Activated naive CD8-positive, alpha-beta T cell treated with anti-CD3 and anti-CD28 coated beads for 36 hours (primary cell): ENCODE results near the gene TAS2R4. TPM values are rescaled to one million over a fixed set of nuclear protein-coding genes. Genes with fewer than 3 reads are reported as not detected.
"Not testable (repeated sequence)": the region's sequence is repeated elsewhere in the genome, so short reads cannot be mapped to it uniquely, and the experiment has no call there.

ENCODE experiments used
- DNase-seq: peaks from one replicate; pipeline ENCODE4 v3.0.0; 2021
- H3K27ac Mint-ChIP-seq: one replicate; pipeline ENCODE4 v1.8.0; 2022; ENCODE audit warnings: mild to moderate bottlenecking, moderate library complexity, mixed read lengths
- H3K27me3 Mint-ChIP-seq: one replicate; pipeline ENCODE4 v1.8.0; 2022; ENCODE audit warnings: mild to moderate bottlenecking, mixed read lengths
- H3K36me3 Mint-ChIP-seq: one replicate; pipeline ENCODE4 v1.8.0; 2021; ENCODE audit warnings: mild to moderate bottlenecking, mixed read lengths
- H3K4me1 Mint-ChIP-seq: one replicate; pipeline ENCODE4 v1.8.0; 2021; ENCODE audit warnings: mixed read lengths
- H3K4me3 Mint-ChIP-seq: one replicate; pipeline ENCODE4 v1.8.0; 2022; ENCODE audit warnings: mild to moderate bottlenecking, moderate library complexity, mixed read lengths
- H3K9me3 Mint-ChIP-seq: one replicate; pipeline ENCODE4 v1.8.0; 2022; ENCODE audit warnings: mixed read lengths
- total RNA-seq, 2 experiments: library from RNA; stranded (reverse); gene quantifications; one replicate each; pipeline ENCODE4 v1.2.3, GENCODE V29; 2021

TAS2R4 gene
- total RNA-seq, result under 1 TPM; 0.27 to 0.28 TPM

DNA sequence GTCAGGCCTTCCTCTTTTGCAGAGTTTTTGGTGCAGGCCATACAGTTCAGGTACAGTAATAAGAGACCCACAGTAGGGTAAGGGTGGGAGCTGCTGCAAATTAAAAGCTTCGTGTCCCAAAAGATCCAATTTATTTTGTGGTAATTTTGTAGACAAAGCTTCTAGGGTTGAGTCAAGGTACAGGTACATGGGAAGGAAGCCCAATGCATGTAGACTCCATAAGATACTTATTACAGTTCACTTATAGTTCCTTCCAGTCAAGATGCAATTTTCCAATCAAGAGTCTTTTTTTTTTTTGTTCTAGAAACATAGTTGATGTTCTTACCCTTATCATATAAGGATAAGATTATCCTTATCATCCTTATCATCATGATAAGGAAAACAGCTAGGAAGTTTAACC lies at the start of gene TAS2R4:
TSS of gene TAS2R4 (plus strand) at position 301 of the 400 bp plus-strand sequence. CDS start 1,815 bp downstream, outside the sequence.
- Mint-ChIP-seq H3K27me3 (no peaks in the 10 kb centered on the region), H3K27ac (no peak within 1 kb of the TSS), H3K4me1 (no peaks in the 10 kb centered on the region), H3K36me3 (peaks cover 62% of the 10 kb centered on the region), H3K4me3 (no peak within 1 kb of the TSS), H3K9me3 (peaks cover 10% of the 10 kb centered on the region)
- no peak for DNase-seq

DNA sequence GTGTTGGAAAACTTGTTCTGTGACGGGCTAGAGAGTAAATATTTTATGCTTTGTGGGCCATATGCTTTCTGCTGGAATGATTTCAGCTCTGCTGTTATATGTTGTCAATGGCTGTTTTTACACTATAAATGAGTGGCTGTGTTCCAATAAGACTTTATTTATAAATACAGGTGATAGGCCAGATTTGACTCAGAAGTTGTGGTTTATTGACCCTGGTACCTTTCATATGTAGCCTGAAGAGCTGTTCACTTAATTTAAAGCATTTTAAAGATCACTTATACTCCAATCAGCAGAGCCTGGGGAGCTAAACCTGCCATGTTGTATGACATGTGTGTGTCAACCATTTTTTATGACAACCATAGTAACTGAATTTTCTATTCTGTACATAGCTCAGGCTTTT lies 47.5 kb upstream of the TAS2R4 start:
- no peaks in the 10 kb centered on the region for H3K4me1 Mint-ChIP-seq
- H3K9me3 Mint-ChIP-seq, result no peaks in the 10 kb centered on the region
- no peaks in the 10 kb centered on the region for H3K27me3 Mint-ChIP-seq
- H3K36me3 Mint-ChIP-seq, result no peaks in the 10 kb centered on the region
- no peak for DNase-seq
- H3K4me3 Mint-ChIP-seq, result no peak overlapping the region
- no peak overlapping the region for H3K27ac Mint-ChIP-seq

DNA sequence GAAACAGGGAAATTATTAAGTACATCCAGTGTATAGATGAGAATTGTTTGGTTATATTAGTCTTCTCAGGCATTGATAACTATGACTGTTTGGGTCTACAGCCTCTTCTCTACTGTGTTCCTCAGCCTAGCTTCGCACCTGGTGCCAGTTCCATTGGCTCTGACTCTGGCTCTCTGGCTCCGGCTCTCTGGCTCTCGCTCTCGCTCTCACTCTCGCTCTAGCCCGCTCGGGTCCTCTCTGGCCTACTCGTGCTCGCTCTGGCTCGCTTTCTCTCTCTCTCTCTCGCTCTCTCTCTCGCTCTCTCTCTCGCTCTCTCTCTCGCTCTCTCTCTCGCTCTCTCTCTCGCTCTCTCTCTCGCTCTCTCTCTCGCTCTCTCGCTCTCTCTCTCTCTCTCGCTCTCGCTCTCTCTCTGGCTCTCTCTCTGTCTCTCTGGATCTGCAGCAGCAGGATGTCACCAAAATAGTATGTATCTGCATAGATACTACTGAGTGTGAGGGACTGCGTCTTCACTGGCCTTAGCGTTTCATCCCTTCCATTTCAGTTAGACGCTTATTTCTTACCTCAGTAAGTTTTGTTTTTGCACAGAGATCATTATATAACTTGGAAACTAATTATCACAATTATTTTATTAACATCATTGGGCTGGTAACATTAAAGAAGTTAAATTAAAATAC lies 44.9 kb upstream of the TAS2R4 start:
- no peaks in the 10 kb centered on the region for H3K36me3 Mint-ChIP-seq
- no peaks in the 10 kb centered on the region for H3K9me3 Mint-ChIP-seq
- H3K4me1 Mint-ChIP-seq, result peaks cover 3% of the 10 kb centered on the region
- H3K4me3 Mint-ChIP-seq, result no peak overlapping the region
- H3K27ac Mint-ChIP-seq, result no peak overlapping the region
- H3K27me3 Mint-ChIP-seq, result no peaks in the 10 kb centered on the region
- DNase-seq, result no peak

DNA sequence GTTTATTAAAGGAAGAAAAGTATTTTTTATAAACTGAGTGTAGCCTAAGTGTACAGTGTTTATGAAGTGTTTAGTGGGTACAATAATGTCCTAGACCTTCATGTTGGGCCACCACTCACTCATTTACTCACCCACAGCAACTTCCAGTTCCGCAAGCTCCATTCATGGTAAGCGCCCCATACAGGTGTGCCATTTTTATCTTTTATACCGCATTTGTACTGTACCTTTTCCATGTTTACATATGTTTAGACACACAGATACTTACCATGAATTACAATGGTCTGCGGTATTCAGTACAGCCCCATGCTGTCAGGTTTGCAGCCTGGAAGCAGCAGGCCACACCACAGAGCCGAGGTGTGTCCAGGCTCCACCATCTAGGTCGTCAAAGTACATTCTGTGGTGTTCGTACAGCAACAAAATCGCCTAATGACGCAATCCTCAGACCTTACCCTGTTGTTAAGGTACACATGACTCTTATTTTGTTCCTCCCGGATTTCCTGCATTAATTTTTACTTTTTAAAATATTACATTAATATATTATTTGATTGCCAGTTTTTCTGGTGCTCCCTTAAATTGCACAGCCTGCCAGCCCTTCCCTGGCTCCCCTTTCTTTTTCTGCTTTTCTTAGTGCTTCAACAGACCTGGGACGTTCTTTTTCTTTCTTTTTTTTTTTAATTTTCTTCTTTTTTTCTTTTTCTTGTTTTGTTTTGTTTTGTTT lies 39.2 kb upstream of the TAS2R4 start:
- Mint-ChIP-seq H3K27me3 (no peaks in the 10 kb centered on the region), H3K9me3 (no peaks in the 10 kb centered on the region), H3K36me3 (peaks cover 29% of the 10 kb centered on the region), H3K4me1 (peaks cover 27% of the 10 kb centered on the region), H3K27ac (peak overlapping the region; percentile 98), H3K4me3 (peak overlapping the region; percentile 98)
- no peak for DNase-seq

DNA sequence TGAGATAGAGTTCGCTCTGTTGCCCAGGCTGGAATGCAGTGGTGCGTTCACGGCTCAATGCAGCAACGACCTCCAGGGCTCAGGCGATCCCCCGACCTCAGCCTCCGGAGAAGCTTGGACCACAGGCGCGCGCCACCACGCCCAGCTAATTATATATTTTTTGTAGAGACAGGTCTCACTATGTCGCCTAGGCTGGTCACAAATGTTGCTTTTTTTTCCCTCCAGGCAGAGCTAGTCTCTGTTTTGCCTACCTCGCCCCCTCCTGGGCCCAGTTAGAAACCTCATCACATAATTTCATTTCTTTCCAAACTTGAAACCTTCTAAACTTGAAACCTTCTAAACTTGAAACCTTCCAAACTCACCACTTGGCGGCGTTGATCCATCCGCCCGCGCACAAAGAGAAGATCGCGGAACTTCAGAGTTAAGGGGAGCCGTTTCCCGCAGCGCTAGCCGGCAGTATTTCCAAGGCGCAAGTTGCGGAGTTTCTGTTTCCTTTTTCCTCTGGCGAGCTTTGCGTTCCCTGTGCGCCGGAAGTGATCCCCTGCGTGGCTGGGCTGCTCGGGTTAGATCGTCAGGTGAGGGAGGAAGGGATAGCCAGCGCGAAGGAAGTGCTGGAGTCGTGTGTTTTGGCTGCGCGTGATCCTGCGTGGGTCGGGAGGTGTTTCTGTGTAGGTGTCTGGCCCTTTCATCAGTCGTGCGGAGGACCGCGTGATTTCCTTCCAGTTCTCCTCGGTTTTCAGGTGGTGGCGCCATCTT lies 38.5 kb upstream of the TAS2R4 start, which contains the start of gene SSBP1:
TSS of gene SSBP1 (plus strand) at position 523 of the 756 bp plus-strand sequence. CDS start 809 bp downstream, outside the sequence.
- peak within 1 kb of the TSS; percentile 98 for H3K4me3 Mint-ChIP-seq
- peaks cover 29% of the 10 kb centered on the region for H3K4me1 Mint-ChIP-seq
- no peaks in the 10 kb centered on the region for H3K27me3 Mint-ChIP-seq
- peak within 1 kb of the TSS; percentile 98 for H3K27ac Mint-ChIP-seq
- H3K9me3 Mint-ChIP-seq, result no peaks in the 10 kb centered on the region
- H3K36me3 Mint-ChIP-seq, result peaks cover 30% of the 10 kb centered on the region
- peak; percentile 90 for DNase-seq

DNA sequence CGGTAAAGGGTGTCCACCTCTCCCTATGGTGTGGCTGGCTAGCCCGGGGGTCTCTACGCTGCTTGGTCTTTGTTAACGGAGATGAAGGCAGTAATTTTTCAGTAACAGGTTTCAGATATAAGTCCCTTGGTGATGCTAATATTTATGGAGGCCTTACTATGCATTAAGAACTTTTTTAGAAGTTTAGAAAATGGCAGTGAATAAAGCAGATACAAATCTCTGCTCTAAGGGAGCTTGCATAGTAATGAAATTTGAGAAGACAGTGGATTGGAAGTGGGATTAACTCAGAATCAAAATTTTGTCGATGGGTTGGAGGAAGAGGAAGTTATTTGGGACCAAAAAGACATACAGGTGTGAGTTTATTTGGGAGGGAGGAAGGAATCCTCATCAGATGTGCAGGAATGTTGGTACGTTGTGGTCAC lies 37.9 kb upstream of the TAS2R4 start:
- Mint-ChIP-seq H3K27ac (peak overlapping the region; percentile 98), H3K4me3 (peak overlapping the region; percentile 98), H3K9me3 (no peaks in the 10 kb centered on the region), H3K27me3 (no peaks in the 10 kb centered on the region), H3K4me1 (peaks cover 29% of the 10 kb centered on the region), H3K36me3 (peaks cover 35% of the 10 kb centered on the region)
- no peak for DNase-seq

DNA sequence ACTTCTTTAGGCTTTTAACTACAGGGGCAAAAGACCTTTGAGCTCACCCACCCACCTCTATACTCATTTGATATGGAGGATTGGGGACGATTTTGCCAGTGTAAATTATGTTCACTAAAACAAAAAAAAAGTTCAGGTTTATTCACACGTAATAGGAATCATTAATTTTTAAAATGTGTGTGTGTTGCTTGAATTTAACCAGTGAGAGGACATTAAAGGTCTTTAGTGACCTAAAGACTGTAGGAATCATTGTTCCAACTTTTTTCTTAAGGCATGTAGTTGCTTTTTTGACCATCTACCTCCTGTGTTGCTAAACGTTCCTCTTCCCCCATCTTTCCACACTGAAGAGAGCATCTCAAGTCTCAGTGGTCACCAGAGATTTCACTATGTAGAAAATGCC lies 37.2 kb upstream of the TAS2R4 start:
- Mint-ChIP-seq H3K36me3 (peaks cover 40% of the 10 kb centered on the region), H3K9me3 (no peaks in the 10 kb centered on the region), H3K4me1 (peaks cover 31% of the 10 kb centered on the region), H3K4me3 (peak overlapping the region; percentile 98), H3K27me3 (no peaks in the 10 kb centered on the region), H3K27ac (peak overlapping the region; percentile 98)
- no peak for DNase-seq

- H3K27ac Mint-ChIP-seq, result peak overlapping the region; percentile 36
- no peaks in the 10 kb centered on the region for H3K27me3 Mint-ChIP-seq
- peaks cover 48% of the 10 kb centered on the region for H3K36me3 Mint-ChIP-seq
- peaks cover 26% of the 10 kb centered on the region for H3K4me1 Mint-ChIP-seq
- no peaks in the 10 kb centered on the region for H3K9me3 Mint-ChIP-seq
- no peak for DNase-seq
- H3K4me3 Mint-ChIP-seq, result no peak overlapping the region
These were observed 34.2 kb upstream of the TAS2R4 start for GRCh38 chr7:141742229-141742628.

GRCh38 chr7:141744131-141744530 lies 32.3 kb upstream of the TAS2R4 start:
- H3K4me1 Mint-ChIP-seq, result peaks cover 25% of the 10 kb centered on the region
- no peak for DNase-seq
- H3K27me3 Mint-ChIP-seq, result no peaks in the 10 kb centered on the region
- peaks cover 45% of the 10 kb centered on the region for H3K36me3 Mint-ChIP-seq
- no peak overlapping the region for H3K4me3 Mint-ChIP-seq
- H3K9me3 Mint-ChIP-seq, result no peaks in the 10 kb centered on the region
- no peak overlapping the region for H3K27ac Mint-ChIP-seq

DNA sequence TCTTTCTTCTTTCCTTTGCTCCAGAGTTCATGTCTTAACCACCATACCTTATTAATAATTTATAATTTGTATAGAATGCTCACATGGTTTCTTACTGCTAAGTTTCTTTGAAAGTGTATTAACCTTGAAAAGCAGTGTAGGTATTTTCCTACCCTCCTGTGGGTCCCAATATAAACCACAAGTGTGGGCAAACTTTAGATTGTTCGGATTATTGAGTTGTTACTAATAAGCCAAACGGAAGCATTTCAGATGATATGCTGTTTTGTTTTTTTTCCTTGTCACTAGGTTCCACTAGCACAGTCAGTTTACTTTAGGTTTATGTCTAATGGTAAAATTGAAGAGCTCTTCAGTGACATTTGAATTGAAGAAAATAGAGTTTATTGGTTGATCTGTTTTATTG lies 28.1 kb upstream of the TAS2R4 start:
- no peaks in the 10 kb centered on the region for H3K27me3 Mint-ChIP-seq
- H3K4me1 Mint-ChIP-seq, result peaks cover 5% of the 10 kb centered on the region
- no peak overlapping the region for H3K27ac Mint-ChIP-seq
- no peak for DNase-seq
- no peak overlapping the region for H3K4me3 Mint-ChIP-seq
- peaks cover 24% of the 10 kb centered on the region for H3K9me3 Mint-ChIP-seq
- peaks cover 60% of the 10 kb centered on the region for H3K36me3 Mint-ChIP-seq

DNA sequence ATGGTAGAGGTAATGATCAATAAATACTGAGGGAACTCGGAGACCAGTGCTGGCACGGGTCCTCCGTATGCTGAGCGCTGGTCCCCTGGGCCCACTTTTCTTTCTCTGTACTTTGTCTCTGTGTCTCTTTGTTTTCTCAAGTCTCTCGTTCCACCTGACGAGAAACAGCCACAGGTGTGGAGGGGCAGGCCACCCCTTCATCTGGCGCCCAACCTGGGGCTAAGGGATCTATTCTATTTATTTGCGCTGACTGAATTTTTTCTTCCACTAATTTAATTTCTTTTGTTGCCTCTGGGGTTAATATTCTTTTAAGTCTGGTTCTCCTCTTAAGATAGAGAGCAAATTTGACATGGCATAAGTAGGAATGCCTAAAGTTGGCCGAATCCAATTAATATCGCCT lies 24.6 kb upstream of the TAS2R4 start:
- peaks cover 24% of the 10 kb centered on the region for H3K9me3 Mint-ChIP-seq
- DNase-seq, H3K27me3 Mint-ChIP-seq, H3K4me1 Mint-ChIP-seq, H3K4me3 Mint-ChIP-seq, H3K27ac Mint-ChIP-seq: not testable (repeated sequence)
- H3K36me3 Mint-ChIP-seq, result peaks cover 74% of the 10 kb centered on the region

GRCh38 chr7:141752634-141753033 lies 23.8 kb upstream of the TAS2R4 start:
- Mint-ChIP-seq H3K27ac (no peak overlapping the region), H3K4me1 (no peaks in the 10 kb centered on the region), H3K9me3 (peaks cover 24% of the 10 kb centered on the region), H3K36me3 (peaks cover 79% of the 10 kb centered on the region), H3K4me3 (no peak overlapping the region), H3K27me3 (no peaks in the 10 kb centered on the region)
- DNase-seq, result no peak

DNA sequence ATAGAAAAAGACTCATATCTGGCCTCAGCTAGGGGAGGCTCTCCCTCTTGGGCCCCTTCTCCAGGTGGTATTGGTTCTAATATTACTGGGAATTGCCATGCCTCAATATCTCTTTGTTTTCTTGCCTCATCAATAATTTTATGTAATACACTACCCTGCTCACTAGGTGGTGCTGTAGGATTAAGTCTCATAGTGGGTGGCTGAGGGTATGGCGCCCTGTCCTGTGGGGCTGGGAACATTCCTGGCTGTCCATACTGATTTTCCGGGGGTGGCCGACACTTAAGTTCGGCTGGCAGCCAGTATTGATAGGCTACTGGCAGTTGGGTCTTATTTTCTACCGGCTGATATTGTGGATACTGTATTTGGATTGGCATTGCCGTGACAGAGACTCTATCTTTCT lies 21.5 kb upstream of the TAS2R4 start:
- no peak for DNase-seq

DNA sequence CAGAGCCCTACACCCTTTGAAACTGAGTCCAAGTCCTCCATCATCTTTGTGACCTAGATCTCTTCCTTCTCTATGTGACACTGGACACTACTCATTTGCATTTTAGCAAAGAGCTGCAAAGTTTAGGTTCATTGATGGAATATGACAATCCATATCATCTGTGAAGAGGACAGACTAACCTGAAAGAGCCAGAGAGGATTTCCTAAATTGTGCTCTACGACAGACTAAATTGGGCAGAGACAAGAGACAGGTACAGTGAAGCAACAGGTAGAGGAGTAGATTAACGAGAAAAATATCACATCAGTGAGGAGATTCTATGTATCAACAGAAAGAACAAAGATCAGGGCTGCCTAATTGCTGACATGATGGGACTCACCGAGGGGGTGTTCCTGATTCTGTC lies 12.7 kb upstream of the TAS2R4 start, which contains the start of gene TAS2R3:
TSS of gene TAS2R3 (plus strand) at position 301 of the 400 bp plus-strand sequence. CDS start at position 363, 62 bp downstream.
- H3K4me3 Mint-ChIP-seq, result no peak within 1 kb of the TSS
- no peaks in the 10 kb centered on the region for H3K9me3 Mint-ChIP-seq
- no peak within 1 kb of the TSS for H3K27ac Mint-ChIP-seq
- no peak for DNase-seq
- peaks cover 38% of the 10 kb centered on the region for H3K36me3 Mint-ChIP-seq
- H3K27me3 Mint-ChIP-seq, result no peaks in the 10 kb centered on the region
- no peaks in the 10 kb centered on the region for H3K4me1 Mint-ChIP-seq

More for the DNA sequence above, 21.5 kb upstream of the TAS2R4 start:
- Mint-ChIP-seq H3K4me3 (no peak overlapping the region), H3K27me3 (no peaks in the 10 kb centered on the region), H3K4me1 (no peaks in the 10 kb centered on the region), H3K9me3 (peaks cover 23% of the 10 kb centered on the region), H3K36me3 (peaks cover 74% of the 10 kb centered on the region), H3K27ac (no peak overlapping the region)

DNA sequence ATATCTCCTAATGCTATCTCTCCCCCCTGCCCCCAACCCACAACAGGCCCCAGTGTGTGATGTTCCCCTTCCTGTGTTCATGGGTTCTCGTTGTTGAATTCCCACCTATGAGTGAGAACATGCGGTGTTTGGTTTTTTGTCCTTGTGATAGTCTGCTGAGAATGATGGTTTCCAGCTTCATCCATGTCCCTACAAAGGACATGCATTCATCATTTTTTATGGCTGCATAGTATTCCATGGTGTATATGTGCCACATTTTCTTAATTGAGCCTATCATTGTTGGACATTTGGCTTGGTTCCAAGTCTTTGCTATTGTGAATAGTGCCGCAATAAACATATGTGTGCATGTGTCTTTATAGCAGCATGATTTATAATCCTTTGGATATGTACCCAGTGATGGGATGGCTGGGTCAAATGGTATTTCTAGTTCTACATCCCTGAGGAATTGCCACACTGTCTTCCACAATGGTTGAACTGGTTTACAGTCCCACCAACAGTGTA lies 6.3 kb upstream of the TAS2R4 start:
- H3K27ac Mint-ChIP-seq, DNase-seq, H3K4me3 Mint-ChIP-seq, H3K9me3 Mint-ChIP-seq, H3K4me1 Mint-ChIP-seq, H3K27me3 Mint-ChIP-seq: not testable (repeated sequence)
- peaks cover 52% of the 10 kb centered on the region for H3K36me3 Mint-ChIP-seq
